CD8-positive, alpha-beta memory T cell (primary cell): Measurements from ENCODE around the gene AMDHD2. TPM values are rescaled to one million over a fixed set of nuclear protein-coding genes. Genes with fewer than 3 reads are reported as not detected.
"Not testable (repeated sequence)": the region's sequence is repeated elsewhere in the genome, so short reads cannot be mapped to it uniquely, and the experiment has no call there.

Source experiments
- CTCF ChIA-PET: fragments of 350-600 bp; sonication (Branson Sonifier 250); formaldehyde crosslinking; loops from one replicate; lab custom pipeline; 2021; ENCODE audit warnings: antibody characterized with exemption; lab: Charles Lee
- POLR2A ChIA-PET: fragments of 350-600 bp; sonication (Branson Sonifier 250); formaldehyde crosslinking; loops from one replicate; lab custom pipeline; 2021; ENCODE audit warnings: antibody characterized with exemption; lab: Charles Lee
- DNase-seq, 5 donors: peaks; one replicate each; pipeline versions ENCODE4 v3.0.0 to v3.0.0-alpha.2; 2020 to 2022; ENCODE audit warnings: mixed read lengths in 1 of 5
- H3K27ac ChIP-seq: one replicate; pipeline ENCODE4 v1.7.0; 2013; ENCODE audit warnings: low read depth, mild to moderate bottlenecking, low read length, moderate library complexity
- H3K27me3 ChIP-seq: 2 replicates; pipeline ENCODE4 v1.7.0; 2013; ENCODE audit warnings: low read length, mild to moderate bottlenecking; ENCODE audit not compliant: insufficient read depth, poor library complexity, severe bottlenecking
- H3K36me3 ChIP-seq: 2 replicates; pipeline ENCODE4 v1.7.0; 2013; ENCODE audit warnings: mild to moderate bottlenecking, low read length, moderate library complexity; ENCODE audit not compliant: insufficient read depth
- H3K4me1 ChIP-seq: 2 replicates; pipeline ENCODE4 v1.7.0; 2013; ENCODE audit warnings: mild to moderate bottlenecking, low read length, moderate library complexity; ENCODE audit not compliant: insufficient read depth
- H3K4me3 ChIP-seq: 2 replicates; pipeline ENCODE4 v1.7.0; 2013; ENCODE audit warnings: mild to moderate bottlenecking, low read length
- H3K9me3 ChIP-seq: 2 replicates; pipeline ENCODE4 v1.7.0; 2013; ENCODE audit warnings: mild to moderate bottlenecking, low read length
- H3K27ac Mint-ChIP-seq, 8 donors: one replicate each; pipeline ENCODE4 v1.8.0; 2020 to 2021; ENCODE audit warnings: mixed read lengths in 8 of 8, mild to moderate bottlenecking in 6 of 8, inconsistent platforms in 3 of 8, moderate library complexity in 3 of 8
- H3K27me3 Mint-ChIP-seq, 2 donors: one replicate each; pipeline ENCODE4 v1.8.0; 2020 to 2021; ENCODE audit warnings: mixed read lengths in 2 of 2, mild to moderate bottlenecking in 1 of 2, moderate library complexity in 1 of 2
- H3K36me3 Mint-ChIP-seq, 3 donors: one replicate each; pipeline ENCODE4 v1.8.0; 2020 to 2021; ENCODE audit warnings: mixed read lengths in 3 of 3, inconsistent platforms in 1 of 3, mild to moderate bottlenecking in 1 of 3
- H3K4me1 Mint-ChIP-seq, 3 donors: one replicate each; pipeline ENCODE4 v1.8.0; 2020 to 2021; ENCODE audit warnings: mixed read lengths in 3 of 3, inconsistent platforms in 1 of 3, mild to moderate bottlenecking in 1 of 3
- H3K4me3 Mint-ChIP-seq, 7 donors: one replicate each; pipeline ENCODE4 v1.8.0; 2020 to 2021; ENCODE audit warnings: mixed read lengths in 7 of 7, mild to moderate bottlenecking in 6 of 7, moderate library complexity in 4 of 7, inconsistent platforms in 2 of 7
- H3K9me3 Mint-ChIP-seq, 5 donors: one replicate each; pipeline ENCODE4 v1.8.0; 2020 to 2022; ENCODE audit warnings: mixed read lengths in 5 of 5, mild to moderate bottlenecking in 3 of 5, moderate library complexity in 2 of 5, inconsistent platforms in 1 of 5
- polyA plus RNA-seq: library from polyadenylated mRNA; unstranded; fragments of 300-500 nt; fragmentation: Illumina TruSeq; gene quantifications from one replicate; pipeline ENCODE4 v1.2.3, GENCODE V29; 2021
- total RNA-seq, 2 experiments: library from RNA; stranded (reverse); gene quantifications; one replicate each; pipeline ENCODE4 v1.2.3, GENCODE V29; 2021

AMDHD2 gene
- total and polyA plus RNA-seq, 3 experiments from 2014 or later, result 21.2 to 35.5 (median 34.1) TPM

- H3K4me3 Mint-ChIP-seq, H3K9me3 ChIP-seq, H3K27ac ChIP-seq, H3K4me1 ChIP-seq, H3K4me1 Mint-ChIP-seq, H3K9me3 Mint-ChIP-seq, H3K27me3 Mint-ChIP-seq, DNase-seq, CTCF ChIA-PET, H3K36me3 ChIP-seq, H3K27me3 ChIP-seq, H3K27ac Mint-ChIP-seq, H3K4me3 ChIP-seq, POLR2A ChIA-PET: not testable (repeated sequence)
- H3K36me3 Mint-ChIP-seq, result peaks cover 0 to 11% (median 0%) of the 10 kb centered on the region in 3 donors
Observed at GRCh38 chr16:2580818-2581217, 60.6 kb downstream of the AMDHD2 start.

Other genes with a start within 250 kb of the AMDHD2 start
- 1 to 10 TPM; 7.0 to 7.9 TPM for gene ABCA3, start 179.6 kb upstream of the AMDHD2 start, total RNA-seq
- gene ABCA3, start 179.6 kb upstream of the AMDHD2 start, polyA plus RNA-seq, result 4.1 TPM
- gene CCNF, start 90.9 kb upstream of the AMDHD2 start, total RNA-seq, result 10 to 100 TPM; 30.5 to 30.8 TPM
- 2.6 TPM for gene CCNF, start 90.9 kb upstream of the AMDHD2 start, polyA plus RNA-seq
- 10 to 100 TPM; 32.1 to 34.2 TPM for gene TEDC2, start 60.3 kb upstream of the AMDHD2 start, total RNA-seq
- 0.56 TPM for gene TEDC2, start 60.3 kb upstream of the AMDHD2 start, polyA plus RNA-seq
- gene NTN3, start 49.1 kb upstream of the AMDHD2 start, total RNA-seq, result not detected
- gene NTN3, start 49.1 kb upstream of the AMDHD2 start, polyA plus RNA-seq, result not detected
- 10 to 100 TPM; 28.3 to 32.7 TPM for gene TBC1D24, start 45.2 kb upstream of the AMDHD2 start, total RNA-seq
- 3.5 TPM for gene TBC1D24, start 45.2 kb upstream of the AMDHD2 start, polyA plus RNA-seq
- 100 to 1,000 TPM; 154 to 157 TPM for gene ATP6V0C, start 6.4 kb upstream of the AMDHD2 start, total RNA-seq
- 101 TPM for gene ATP6V0C, start 6.4 kb upstream of the AMDHD2 start, polyA plus RNA-seq
- under 1 TPM in 1 of 2 experiments, not detected in 1; 0.16 TPM for gene CEMP1, start 11.0 kb downstream of the AMDHD2 start, total RNA-seq
- gene CEMP1, start 11.0 kb downstream of the AMDHD2 start, polyA plus RNA-seq, result 3.3 TPM
- gene PDPK1, start 17.6 kb downstream of the AMDHD2 start, total RNA-seq, result 10 to 100 TPM; 56.8 to 58.5 TPM
- 46.2 TPM for gene PDPK1, start 17.6 kb downstream of the AMDHD2 start, polyA plus RNA-seq
- gene KCTD5, start 162.2 kb downstream of the AMDHD2 start, total RNA-seq, result 10 to 100 TPM; 49.7 to 50.5 TPM
- 21.2 TPM for gene KCTD5, start 162.2 kb downstream of the AMDHD2 start, polyA plus RNA-seq
- gene PRSS27, start 199.9 kb downstream of the AMDHD2 start, total RNA-seq, result 1 to 10 TPM; 1.3 to 1.6 TPM
- gene PRSS27, start 199.9 kb downstream of the AMDHD2 start, polyA plus RNA-seq, result not detected
- 100 to 1,000 TPM; 517 to 529 TPM for gene SRRM2, start 232.3 kb downstream of the AMDHD2 start, total RNA-seq
- gene SRRM2, start 232.3 kb downstream of the AMDHD2 start, polyA plus RNA-seq, result 130 TPM